Mammary epithelial cell (primary cell): ENCODE data around the gene RAB8B.

Experiments
- EZH2 ChIP-seq: IDR thresholded peaks from 2 replicates; pipeline ENCODE4 v1.6.1; 2012; ENCODE audit warnings: low read length, inconsistent platforms, borderline replicate concordance
- TF ChIP-seq, protein P1 (sequence below), 2 donors: IDR thresholded peaks in 1 of 2; conservative IDR thresholded peaks in 1 of 2; 2 replicates each; pipeline ENCODE4 v1.5.1; 2011 to 2012; ENCODE audit warnings: inconsistent platforms in 2 of 2, low read length in 2 of 2, mild to moderate bottlenecking in 2 of 2, control low read depth in 1 of 2, low read depth in 1 of 2; ENCODE audit not compliant: insufficient read depth in 1 of 2; ENCODE audit errors: extremely low read depth in 1 of 2

DNA sequence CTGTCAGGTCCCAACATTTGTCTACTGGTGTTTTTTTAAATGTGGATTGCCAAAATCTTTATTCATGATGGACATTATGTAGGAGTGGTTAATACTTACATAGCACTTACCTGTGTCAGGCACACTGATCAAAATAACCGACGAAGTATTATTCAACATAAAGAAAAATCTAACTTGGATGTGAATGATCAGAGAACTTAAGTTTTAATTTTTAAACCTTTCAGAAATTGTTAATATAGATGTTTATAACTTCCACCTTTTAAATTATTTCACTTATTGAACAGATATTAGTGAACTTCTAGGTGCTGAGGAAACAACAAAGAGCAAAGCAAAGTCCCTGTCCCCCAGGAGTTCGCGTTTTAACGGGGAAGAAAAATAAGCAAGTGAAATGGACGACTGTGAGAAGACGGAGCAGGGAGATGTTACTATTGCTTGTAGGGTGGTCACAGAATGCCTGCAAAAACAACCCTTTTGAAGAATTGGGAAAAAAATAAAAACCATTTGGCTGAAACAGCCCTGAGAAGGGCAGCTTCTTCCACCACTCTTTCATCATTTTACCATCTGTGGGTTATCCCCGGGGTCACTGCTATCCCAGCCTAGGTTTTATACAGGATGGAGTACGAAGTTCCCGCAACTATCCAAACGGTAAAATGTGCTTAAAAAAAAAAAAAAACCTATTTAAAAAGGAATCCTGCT, 87.1 kb downstream of the RAB8B start:
- TF ChIP-seq, protein P1, sequence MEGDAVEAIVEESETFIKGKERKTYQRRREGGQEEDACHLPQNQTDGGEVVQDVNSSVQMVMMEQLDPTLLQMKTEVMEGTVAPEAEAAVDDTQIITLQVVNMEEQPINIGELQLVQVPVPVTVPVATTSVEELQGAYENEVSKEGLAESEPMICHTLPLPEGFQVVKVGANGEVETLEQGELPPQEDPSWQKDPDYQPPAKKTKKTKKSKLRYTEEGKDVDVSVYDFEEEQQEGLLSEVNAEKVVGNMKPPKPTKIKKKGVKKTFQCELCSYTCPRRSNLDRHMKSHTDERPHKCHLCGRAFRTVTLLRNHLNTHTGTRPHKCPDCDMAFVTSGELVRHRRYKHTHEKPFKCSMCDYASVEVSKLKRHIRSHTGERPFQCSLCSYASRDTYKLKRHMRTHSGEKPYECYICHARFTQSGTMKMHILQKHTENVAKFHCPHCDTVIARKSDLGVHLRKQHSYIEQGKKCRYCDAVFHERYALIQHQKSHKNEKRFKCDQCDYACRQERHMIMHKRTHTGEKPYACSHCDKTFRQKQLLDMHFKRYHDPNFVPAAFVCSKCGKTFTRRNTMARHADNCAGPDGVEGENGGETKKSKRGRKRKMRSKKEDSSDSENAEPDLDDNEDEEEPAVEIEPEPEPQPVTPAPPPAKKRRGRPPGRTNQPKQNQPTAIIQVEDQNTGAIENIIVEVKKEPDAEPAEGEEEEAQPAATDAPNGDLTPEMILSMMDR (conservative IDR thresholded peaks at IDR 0.05 in 1 of 2, IDR thresholded peaks at IDR 0.05 in 1 of 2; ENCODE audit: extremely low read depth in 1 of 2, insufficient read depth in 1 of 2, low read depth in 1 of 2, low read length in 2 of 2): no peak
- TF ChIP-seq EZH2: no peak
